AG09309 (cell line): Measurements from ENCODE around the gene AGAP1.

ENCODE experiments used
- DNase-seq: peaks from one replicate; pipeline ENCODE4 v3.0.0-alpha.2; 2010; ENCODE audit warnings: low read depth
- H3K4me3 ChIP-seq: 2 replicates; pipeline ENCODE4 v1.5.1; 2011; ENCODE audit warnings: mild to moderate bottlenecking, low read depth, low read length, moderate library complexity; ENCODE audit not compliant: control insufficient read depth
- CTCF ChIP-seq: IDR thresholded peaks from 2 replicates; pipeline ENCODE4 v1.5.1; 2011; ENCODE audit warnings: mild to moderate bottlenecking, low read depth, low read length, inconsistent platforms; ENCODE audit not compliant: insufficient read depth, control insufficient read depth; ENCODE audit errors: missing control alignments

AGAP1 gene

GRCh38 chr2:235480614-235481013, 13.2 kb upstream of the AGAP1 start:
- no peak overlapping the region for H3K4me3 ChIP-seq
- TF ChIP-seq CTCF: no peak

DNA sequence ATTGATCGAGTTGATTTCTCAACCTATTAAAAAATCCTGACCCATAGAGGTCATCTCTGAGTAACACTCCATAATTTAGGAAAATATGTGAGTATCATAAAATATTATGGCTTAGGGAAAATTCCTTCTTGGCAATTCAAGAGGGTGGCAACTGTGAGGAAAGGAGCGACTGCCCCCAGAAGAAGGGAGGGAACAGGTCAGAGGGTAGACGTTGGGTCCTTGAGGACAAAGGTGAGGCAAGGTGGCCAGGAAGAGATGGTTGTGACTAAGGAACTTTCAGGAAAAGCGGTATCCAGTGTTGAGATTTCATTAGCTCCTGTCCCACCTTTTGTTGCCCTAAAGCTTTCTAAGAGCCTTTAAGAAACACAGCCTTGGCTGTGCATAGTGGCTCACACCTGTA, 10.5 kb upstream of the AGAP1 start:
- no peak for TF ChIP-seq CTCF

More at GRCh38 chr2:235480614-235481013, 13.2 kb upstream of the AGAP1 start:
- no peak for DNase-seq

DNA sequence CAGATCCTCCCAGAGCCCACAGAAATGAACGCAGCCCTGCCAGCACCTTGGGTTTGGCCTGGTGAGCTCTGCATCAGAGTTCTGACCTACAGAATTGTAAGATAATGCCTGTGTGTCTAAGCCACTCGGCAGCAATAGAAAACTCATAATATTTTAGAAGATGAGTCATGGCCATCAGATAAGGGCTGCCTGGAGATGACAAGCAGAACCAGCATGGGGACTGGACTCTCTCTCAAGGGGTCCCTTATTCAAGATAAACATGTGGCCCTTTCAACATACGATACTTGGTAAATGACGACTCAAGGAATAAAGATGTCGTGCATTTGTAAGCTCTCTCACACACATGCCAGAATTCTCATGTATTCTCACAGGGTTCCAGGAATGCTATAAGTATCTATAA, 8.5 kb upstream of the AGAP1 start:
- no peak overlapping the region for H3K4me3 ChIP-seq
- no peak for TF ChIP-seq CTCF
- no peak for DNase-seq

More for the DNA sequence above, 10.5 kb upstream of the AGAP1 start:
- H3K4me3 ChIP-seq: no peak overlapping the region
- DNase-seq: no peak

DNA sequence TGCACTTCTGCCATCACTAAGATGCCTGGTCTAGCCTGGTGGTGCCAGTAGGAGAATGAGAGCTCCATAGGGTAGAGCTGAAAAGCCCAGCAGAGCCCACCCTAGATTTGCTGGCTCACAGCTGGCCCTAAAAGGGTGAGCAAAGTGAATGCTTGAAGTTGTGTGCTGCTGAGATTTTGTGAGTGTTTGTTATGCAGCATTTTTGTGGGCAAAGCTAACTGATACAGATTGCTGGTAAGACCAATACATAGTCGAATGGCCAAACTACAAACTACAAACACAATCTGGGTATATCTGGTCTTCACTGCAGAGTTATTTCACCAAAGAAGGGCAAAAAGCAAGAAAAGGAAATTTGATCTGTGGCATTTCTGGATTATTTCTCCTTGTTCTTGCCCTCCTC, 7.1 kb upstream of the AGAP1 start:
- no peak overlapping the region for H3K4me3 ChIP-seq
- TF ChIP-seq CTCF: no peak
- no peak for DNase-seq

DNA sequence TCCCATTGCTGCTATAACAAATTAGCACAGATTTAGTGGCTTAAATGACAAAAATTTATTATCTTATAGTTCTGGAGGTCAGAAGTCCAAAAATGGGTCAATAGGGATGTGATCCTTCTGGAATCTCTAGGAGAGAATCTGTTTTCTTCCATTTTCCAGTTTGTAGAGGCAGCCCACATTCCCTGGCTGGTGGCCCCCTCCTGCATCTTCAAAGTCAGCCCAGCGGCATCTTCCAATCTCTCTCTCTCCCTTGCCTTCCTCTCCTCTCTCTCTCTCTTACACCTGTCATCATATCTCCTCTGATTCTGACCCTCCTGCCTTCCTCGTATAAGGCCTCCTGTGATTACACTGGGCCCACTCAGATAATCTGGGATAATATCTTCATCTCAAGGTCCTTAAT, 3.9 kb upstream of the AGAP1 start:
- no peak for TF ChIP-seq CTCF
- H3K4me3 ChIP-seq: no peak overlapping the region
- DNase-seq: no peak

GRCh38 chr2:235492850-235493344, 946 bp upstream of the AGAP1 start:
- no peak for TF ChIP-seq CTCF
- DNase-seq: no peak
- H3K4me3 ChIP-seq: peak overlapping the region; percentile 47

DNA sequence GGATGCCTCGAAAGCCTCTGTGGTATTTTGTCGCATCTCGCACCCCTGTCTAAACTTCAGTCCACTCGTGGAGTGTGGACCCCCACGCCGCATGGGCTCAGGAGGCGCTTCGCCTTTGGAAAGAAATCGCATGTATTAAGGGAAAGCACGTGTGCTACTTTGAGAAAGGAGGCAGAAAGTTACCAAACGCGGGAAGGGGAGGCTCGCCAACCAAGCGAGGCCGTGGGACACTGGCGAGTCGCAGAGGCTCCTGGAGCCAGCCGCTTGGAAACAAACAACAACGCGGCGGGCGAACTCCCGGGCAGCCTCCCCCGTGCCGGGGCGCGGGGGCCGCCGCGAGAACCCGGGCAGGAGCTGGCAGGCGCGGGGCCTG, 455 bp upstream of the AGAP1 start:
- no peak for TF ChIP-seq CTCF
- no peak for DNase-seq
- H3K4me3 ChIP-seq: peak overlapping the region; percentile 47
